ENCODE results near the gene PPP2R2C.

- TF ChIP-seq CTCF (IDR thresholded peaks at IDR 0.05) = no peak
- no peak for TF ChIP-seq POLR2A (IDR thresholded peaks at IDR 0.05)
Measured at GRCh38 chr4:6369035-6369434, 103.4 kb downstream of the PPP2R2C start.
